Neural progenitor cell (in vitro differentiated cells): ENCODE measurements around the gene PIAS3.
A peak's percentile ranks its signal among the peaks of the same experiment; 100 is the strongest.

Experiments
- EZH2 ChIP-seq: fragments of 200-600 bp; sonication (generic); IDR thresholded peaks from 2 replicates; pipeline ENCODE4 v1.6.1; 2017; ENCODE audit warnings: antibody characterized with exemption, mild to moderate bottlenecking, moderate library complexity
- TF ChIP-seq, protein P1 (sequence below): fragments of 200-600 bp; sonication (generic); IDR thresholded peaks from 2 replicates; pipeline ENCODE4 v1.5.1; 2017; ENCODE audit warnings: antibody characterized with exemption, mild to moderate bottlenecking

DNA sequence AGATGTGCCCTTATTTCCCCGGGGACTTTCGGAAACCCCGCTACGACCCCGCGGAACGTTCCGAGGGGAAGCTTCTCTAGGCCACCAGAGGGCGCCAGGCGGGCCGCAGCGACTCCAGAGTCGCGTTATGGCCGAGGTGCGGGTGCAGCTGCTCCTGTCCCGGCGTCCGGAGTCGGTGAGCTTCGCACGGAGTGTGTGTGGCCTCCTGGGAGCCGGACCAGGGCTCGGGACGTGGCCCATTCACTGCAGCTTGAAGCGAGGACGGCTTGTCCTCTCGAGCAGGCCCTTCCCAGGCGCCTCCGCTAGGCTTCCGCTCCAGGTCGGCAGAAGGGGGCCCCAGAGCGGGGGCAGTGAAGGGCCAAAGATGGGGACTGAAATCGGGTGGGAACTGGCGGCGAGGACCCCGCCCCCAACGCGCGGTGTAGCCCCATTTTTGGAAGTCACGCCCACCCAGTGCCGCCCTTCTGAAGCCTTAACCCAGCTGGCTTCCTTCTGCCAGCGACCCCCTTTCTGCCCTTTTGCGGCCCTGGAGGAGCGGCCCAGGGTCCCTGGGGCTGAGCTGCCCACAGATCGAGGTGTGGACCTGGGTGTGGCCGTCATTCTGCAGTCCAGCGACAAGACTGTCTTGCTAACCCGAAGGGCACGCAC is 13.2 kb downstream of the PIAS3 start, which contains the start of gene NUDT17:
- TF ChIP-seq, protein P1, sequence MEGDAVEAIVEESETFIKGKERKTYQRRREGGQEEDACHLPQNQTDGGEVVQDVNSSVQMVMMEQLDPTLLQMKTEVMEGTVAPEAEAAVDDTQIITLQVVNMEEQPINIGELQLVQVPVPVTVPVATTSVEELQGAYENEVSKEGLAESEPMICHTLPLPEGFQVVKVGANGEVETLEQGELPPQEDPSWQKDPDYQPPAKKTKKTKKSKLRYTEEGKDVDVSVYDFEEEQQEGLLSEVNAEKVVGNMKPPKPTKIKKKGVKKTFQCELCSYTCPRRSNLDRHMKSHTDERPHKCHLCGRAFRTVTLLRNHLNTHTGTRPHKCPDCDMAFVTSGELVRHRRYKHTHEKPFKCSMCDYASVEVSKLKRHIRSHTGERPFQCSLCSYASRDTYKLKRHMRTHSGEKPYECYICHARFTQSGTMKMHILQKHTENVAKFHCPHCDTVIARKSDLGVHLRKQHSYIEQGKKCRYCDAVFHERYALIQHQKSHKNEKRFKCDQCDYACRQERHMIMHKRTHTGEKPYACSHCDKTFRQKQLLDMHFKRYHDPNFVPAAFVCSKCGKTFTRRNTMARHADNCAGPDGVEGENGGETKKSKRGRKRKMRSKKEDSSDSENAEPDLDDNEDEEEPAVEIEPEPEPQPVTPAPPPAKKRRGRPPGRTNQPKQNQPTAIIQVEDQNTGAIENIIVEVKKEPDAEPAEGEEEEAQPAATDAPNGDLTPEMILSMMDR, result peak; percentile 95
- TF ChIP-seq EZH2, result no peak
